Fibroblast of skin of left biceps (primary cell): ENCODE data around the gene APH1B.

ENCODE experiments used
- DNase-seq, 2 experiments: peaks; one replicate each; pipeline ENCODE4 v3.0.0-alpha.2; 2013; ENCODE audit warnings: low read depth in 2 of 2

Gene APH1B

GRCh38 chr15:63352808-63353207 is 75.4 kb downstream of the APH1B start:
- no peak for DNase-seq

- no peak for DNase-seq
Measured at GRCh38 chr15:63353261-63353660, 75.9 kb downstream of the APH1B start.

GRCh38 chr15:63353887-63354286 is 76.5 kb downstream of the APH1B start:
- DNase-seq: no peak

- DNase-seq: no peak
Measured at GRCh38 chr15:63354821-63355650, 77.6 kb downstream of the APH1B start.

- no peak for DNase-seq
Measured at GRCh38 chr15:63357061-63357460, 79.7 kb downstream of the APH1B start.

GRCh38 chr15:63357731-63358130 is 80.3 kb downstream of the APH1B start:
- no peak for DNase-seq

- DNase-seq: no peak
Measured at GRCh38 chr15:63358241-63359029, 81.0 kb downstream of the APH1B start.
